Body of pancreas (tissue), 4 donors: ENCODE measurements around the gene MED12L.

Source experiments
- POLR2A ChIP-seq, 3 donors: fragments of 450-650 bp; IDR thresholded peaks; one replicate each; pipeline ENCODE4 v1.6.1; 2016; ENCODE audit warnings: antibody characterized with exemption in 3 of 3, mild to moderate bottlenecking in 2 of 3
- TF ChIP-seq, protein P1 (sequence below), 7 experiments: fragments of 450-650 bp in 4 of 7; fragments of 200-600 bp in 3 of 7; sonication (generic) in 3 of 7; IDR thresholded peaks; one replicate each; pipeline ENCODE4 v1.5.1; 2016 to 2019; ENCODE audit warnings: antibody characterized with exemption in 7 of 7

DNA sequence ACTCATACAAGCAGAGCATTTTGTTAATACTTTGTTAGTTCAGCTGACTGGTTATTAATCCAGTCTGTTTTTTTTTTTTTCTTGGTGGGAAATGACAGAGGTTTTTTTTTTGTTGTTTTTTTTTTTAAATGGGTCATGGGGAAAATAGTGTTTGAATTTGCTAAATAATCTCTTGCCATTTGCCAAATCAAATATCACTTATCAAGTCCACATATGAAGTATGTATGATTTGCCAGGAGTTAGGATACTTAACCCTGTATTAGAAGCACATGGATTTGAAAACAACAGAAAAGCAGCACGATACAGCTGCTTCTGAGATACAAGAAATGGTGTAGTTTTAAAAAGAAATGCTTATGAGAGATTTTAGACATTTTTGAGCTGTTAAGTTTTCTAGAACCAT, 171.3 kb downstream of the MED12L start:
- TF ChIP-seq, protein P1, sequence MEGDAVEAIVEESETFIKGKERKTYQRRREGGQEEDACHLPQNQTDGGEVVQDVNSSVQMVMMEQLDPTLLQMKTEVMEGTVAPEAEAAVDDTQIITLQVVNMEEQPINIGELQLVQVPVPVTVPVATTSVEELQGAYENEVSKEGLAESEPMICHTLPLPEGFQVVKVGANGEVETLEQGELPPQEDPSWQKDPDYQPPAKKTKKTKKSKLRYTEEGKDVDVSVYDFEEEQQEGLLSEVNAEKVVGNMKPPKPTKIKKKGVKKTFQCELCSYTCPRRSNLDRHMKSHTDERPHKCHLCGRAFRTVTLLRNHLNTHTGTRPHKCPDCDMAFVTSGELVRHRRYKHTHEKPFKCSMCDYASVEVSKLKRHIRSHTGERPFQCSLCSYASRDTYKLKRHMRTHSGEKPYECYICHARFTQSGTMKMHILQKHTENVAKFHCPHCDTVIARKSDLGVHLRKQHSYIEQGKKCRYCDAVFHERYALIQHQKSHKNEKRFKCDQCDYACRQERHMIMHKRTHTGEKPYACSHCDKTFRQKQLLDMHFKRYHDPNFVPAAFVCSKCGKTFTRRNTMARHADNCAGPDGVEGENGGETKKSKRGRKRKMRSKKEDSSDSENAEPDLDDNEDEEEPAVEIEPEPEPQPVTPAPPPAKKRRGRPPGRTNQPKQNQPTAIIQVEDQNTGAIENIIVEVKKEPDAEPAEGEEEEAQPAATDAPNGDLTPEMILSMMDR (IDR thresholded peaks at IDR 0.05), result no peak
- no peak for TF ChIP-seq POLR2A (IDR thresholded peaks at IDR 0.05)
